HG03520 (cell line): ENCODE results near the gene JADE3.

Experiments
- ATAC-seq: cut with Tn5 transposase; IDR thresholded peaks from one replicate; pipeline ENCODE4 v1.9.1; 2021; ENCODE audit warnings: mild to moderate bottlenecking, moderate library complexity; ENCODE audit not compliant: unreplicated experiment

The JADE3 gene

DNA sequence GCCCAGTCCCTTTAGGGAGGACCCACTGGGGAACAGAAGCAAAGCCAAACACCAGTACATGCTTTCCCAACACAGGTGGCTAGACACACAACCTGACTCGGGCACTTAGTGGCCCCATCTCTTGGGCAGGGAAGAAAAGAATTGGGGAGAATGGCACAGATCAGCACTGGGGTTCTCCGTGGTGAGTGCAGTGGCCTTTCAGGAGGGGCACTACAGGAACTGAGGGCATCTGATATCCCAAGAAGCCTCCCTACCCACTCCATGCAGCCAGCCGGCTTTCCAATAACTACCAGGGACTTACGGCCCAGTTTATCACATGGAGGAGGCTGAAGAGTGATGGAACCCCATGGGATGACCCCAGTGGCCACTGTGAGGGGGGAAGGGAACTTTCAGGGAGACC lies 189.0 kb downstream of the JADE3 start:
- ATAC-seq: no peak
